HG03066 (cell line): ENCODE measurements around the gene USP7.
"Not testable (repeated sequence)": the region's sequence is repeated elsewhere in the genome, so short reads cannot be mapped to it uniquely, and the experiment has no call there.

ENCODE experiments used
- ATAC-seq: cut with Tn5 transposase; IDR thresholded peaks from one replicate; pipeline ENCODE4 v1.9.1; 2021; ENCODE audit warnings: low read depth; ENCODE audit not compliant: unreplicated experiment

The USP7 gene

GRCh38 chr16:8852534-8852933 lies 111.2 kb downstream of the USP7 start:
- no peak for ATAC-seq

GRCh38 chr16:8851761-8852403 lies 111.8 kb downstream of the USP7 start:
- no peak for ATAC-seq

GRCh38 chr16:8850279-8850885 lies 113.3 kb downstream of the USP7 start:
- no peak for ATAC-seq

GRCh38 chr16:8849411-8850011 lies 114.2 kb downstream of the USP7 start:
- no peak for ATAC-seq

GRCh38 chr16:8848939-8849391 lies 114.7 kb downstream of the USP7 start:
- no peak for ATAC-seq

GRCh38 chr16:8848231-8848938 lies 115.3 kb downstream of the USP7 start:
- ATAC-seq: no peak

GRCh38 chr16:8847623-8848022 lies 116.1 kb downstream of the USP7 start:
- ATAC-seq: no peak

- ATAC-seq: no peak
These were observed 116.6 kb downstream of the USP7 start for GRCh38 chr16:8847145-8847544.

- ATAC-seq: no peak
These were observed 117.2 kb downstream of the USP7 start for GRCh38 chr16:8846401-8846932.

- ATAC-seq: no peak
These were observed 117.9 kb downstream of the USP7 start for GRCh38 chr16:8845699-8846298.

GRCh38 chr16:8843296-8843695 lies 120.4 kb downstream of the USP7 start:
- not testable (repeated sequence) for ATAC-seq
